ENCODE measurements around the gene GALNT9.

- TF ChIP-seq CTCF (IDR thresholded peaks at IDR 0.05) = no peak
- no peak for TF ChIP-seq POLR2A (IDR thresholded peaks at IDR 0.05)
These were observed 64.2 kb downstream of the GALNT9 start for GRCh38 chr12:132265056-132265800.

Measured in lower leg skin (tissue), 3 donors.